Dermis lymphatic vessel endothelial cell (primary cell): ENCODE results near the gene CLDN34. TPM values are rescaled to one million over a fixed set of nuclear protein-coding genes. Genes with fewer than 3 reads are reported as not detected.

ENCODE experiments used
- total RNA-seq: library from RNA; depleted of rRNA; stranded (reverse); fragments of >200 nt; gene quantifications from 2 replicates; pipeline ENCODE4 v1.2.1, GENCODE V29; 2014

CLDN34 gene
- 0.09 TPM in 1 of 2 replicates, not detected in the other for total RNA-seq

GRCh38 chrX:9966775-9967408, at the start of gene CLDN34:
CLDN34 (plus strand) TSS chrX:9967358; CDS start chrX:9967358, 0 bp downstream.

Other genes starting within 250 kb of the CLDN34 start
- 2.0 and 4.4 TPM in 2 replicates for gene GPR143, start 201.5 kb upstream of the CLDN34 start, total RNA-seq
- gene SHROOM2, start 180.9 kb upstream of the CLDN34 start, total RNA-seq, result 4.8 and 11.0 TPM in 2 replicates
- gene CLCN4, start 189.6 kb downstream of the CLDN34 start, total RNA-seq, result 4.9 and 5.0 TPM in 2 replicates